Cardiac muscle cell (in vitro differentiated cells and primary cell): ENCODE measurements around the gene TNIK. TPM values are rescaled to one million over a fixed set of nuclear protein-coding genes. Genes with fewer than 3 reads are reported as not detected.

ENCODE experiments used
- DNase-seq, 2 donors: peaks; one replicate each; pipeline versions ENCODE4 v3.0.0 to v3.0.0-alpha.2; 2010 to 2017; ENCODE audit warnings: low read depth in 1 of 2, low spot score in 1 of 2
- H3K27ac ChIP-seq: fragments of 200-600 bp; sonication (generic); 2 replicates; pipeline ENCODE4 v1.5.1; 2016
- H3K27me3 ChIP-seq: fragments of 200-600 bp; sonication (generic); 2 replicates; pipeline ENCODE4 v1.6.0; 2016; ENCODE audit warnings: control low read depth
- H3K36me3 ChIP-seq: fragments of 200-600 bp; sonication (generic); 2 replicates; pipeline ENCODE4 v1.5.1; 2016; ENCODE audit warnings: control low read depth
- H3K4me1 ChIP-seq: fragments of 200-600 bp; sonication (generic); 2 replicates; pipeline ENCODE4 v1.8.1; 2017; ENCODE audit warnings: low read depth, mild to moderate bottlenecking, mixed run types
- H3K4me3 ChIP-seq: fragments of 200-600 bp; sonication (generic); 2 replicates; pipeline ENCODE4 v1.5.1; 2016; ENCODE audit warnings: mild to moderate bottlenecking
- H3K9me3 ChIP-seq: fragments of 200-600 bp; sonication (generic); 2 replicates; pipeline ENCODE4 v1.5.1; 2017; ENCODE audit warnings: low read depth, mild to moderate bottlenecking, control low read depth
- polyA plus RNA-seq: library from polyadenylated mRNA; unstranded; fragments of >200 nt; fragmentation: Nextera tagmentation; extraction: Ambion mirVana; gene quantifications from 2 replicates; pipeline ENCODE4 v1.2.1, GENCODE V29; 2016
- total RNA-seq: library from RNA; depleted of rRNA; stranded (reverse); fragments of >200 nt; gene quantifications from 2 replicates; pipeline ENCODE4 v1.2.3, GENCODE V29; 2016
- TF ChIP-seq, protein P1 (sequence below): IDR thresholded peaks from 2 replicates; pipeline ENCODE4 v1.5.1; 2012; ENCODE audit warnings: low read depth, mild to moderate bottlenecking, low read length

TNIK gene
- total and polyA plus RNA-seq, 2 experiments from 2014 or later, result 32.8 to 55.1 TPM

DNA sequence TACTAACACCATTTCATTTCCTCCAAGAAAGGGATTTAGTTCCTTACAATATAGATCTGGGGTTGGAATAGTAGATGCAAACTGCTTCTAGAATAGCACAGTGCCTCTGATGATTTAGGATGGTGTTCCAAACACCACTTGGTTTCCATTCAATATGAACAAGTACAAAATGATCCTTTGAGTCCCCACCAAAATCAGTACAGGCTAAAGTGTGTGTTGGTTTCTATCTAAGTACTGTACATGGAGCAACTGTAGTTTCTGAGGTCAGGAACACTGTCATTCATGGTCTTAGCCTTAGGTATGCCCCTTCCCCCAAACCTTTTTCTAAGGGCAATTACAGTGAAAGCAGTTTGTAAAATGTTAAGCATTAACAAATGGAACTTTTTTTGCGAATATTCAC lies 162.3 kb downstream of the TNIK start:
- TF ChIP-seq, protein P1, sequence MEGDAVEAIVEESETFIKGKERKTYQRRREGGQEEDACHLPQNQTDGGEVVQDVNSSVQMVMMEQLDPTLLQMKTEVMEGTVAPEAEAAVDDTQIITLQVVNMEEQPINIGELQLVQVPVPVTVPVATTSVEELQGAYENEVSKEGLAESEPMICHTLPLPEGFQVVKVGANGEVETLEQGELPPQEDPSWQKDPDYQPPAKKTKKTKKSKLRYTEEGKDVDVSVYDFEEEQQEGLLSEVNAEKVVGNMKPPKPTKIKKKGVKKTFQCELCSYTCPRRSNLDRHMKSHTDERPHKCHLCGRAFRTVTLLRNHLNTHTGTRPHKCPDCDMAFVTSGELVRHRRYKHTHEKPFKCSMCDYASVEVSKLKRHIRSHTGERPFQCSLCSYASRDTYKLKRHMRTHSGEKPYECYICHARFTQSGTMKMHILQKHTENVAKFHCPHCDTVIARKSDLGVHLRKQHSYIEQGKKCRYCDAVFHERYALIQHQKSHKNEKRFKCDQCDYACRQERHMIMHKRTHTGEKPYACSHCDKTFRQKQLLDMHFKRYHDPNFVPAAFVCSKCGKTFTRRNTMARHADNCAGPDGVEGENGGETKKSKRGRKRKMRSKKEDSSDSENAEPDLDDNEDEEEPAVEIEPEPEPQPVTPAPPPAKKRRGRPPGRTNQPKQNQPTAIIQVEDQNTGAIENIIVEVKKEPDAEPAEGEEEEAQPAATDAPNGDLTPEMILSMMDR, result no peak
- Histone ChIP-seq H3K4me1 (peaks cover 38% of the 10 kb centered on the region), H3K4me3 (no peak overlapping the region), H3K27ac (no peak overlapping the region), H3K36me3 (no peaks in the 10 kb centered on the region), H3K9me3 (no peaks in the 10 kb centered on the region), H3K27me3 (no peaks in the 10 kb centered on the region)
- no peak for DNase-seq

DNA sequence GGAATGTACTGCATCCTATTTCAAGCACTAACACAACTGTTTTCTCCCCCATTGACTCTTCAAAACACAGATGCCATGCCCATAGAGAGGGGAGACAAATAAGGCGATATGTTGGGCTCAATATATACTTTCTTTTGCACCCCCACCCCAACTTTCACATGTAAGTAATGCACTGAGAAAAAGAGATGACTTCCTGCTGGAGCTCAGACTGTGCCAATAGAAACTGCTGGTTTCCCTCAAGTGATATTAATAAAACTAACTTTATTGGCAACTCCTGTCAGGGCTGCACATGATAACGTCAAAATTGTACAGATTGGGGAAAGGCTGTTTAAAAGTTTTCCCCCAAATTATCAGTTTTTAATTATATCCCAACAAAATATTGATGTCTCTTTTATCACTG lies 163.0 kb downstream of the TNIK start:
- peak in 1 of 2 donors; percentile 7 for DNase-seq
- H3K36me3 ChIP-seq, result no peaks in the 10 kb centered on the region
- TF ChIP-seq, protein P1, result no peak
- peaks cover 33% of the 10 kb centered on the region for H3K4me1 ChIP-seq
- peak overlapping the region; percentile 89 for H3K27ac ChIP-seq
- no peaks in the 10 kb centered on the region for H3K27me3 ChIP-seq
- H3K4me3 ChIP-seq, result no peak overlapping the region
- H3K9me3 ChIP-seq, result no peaks in the 10 kb centered on the region

DNA sequence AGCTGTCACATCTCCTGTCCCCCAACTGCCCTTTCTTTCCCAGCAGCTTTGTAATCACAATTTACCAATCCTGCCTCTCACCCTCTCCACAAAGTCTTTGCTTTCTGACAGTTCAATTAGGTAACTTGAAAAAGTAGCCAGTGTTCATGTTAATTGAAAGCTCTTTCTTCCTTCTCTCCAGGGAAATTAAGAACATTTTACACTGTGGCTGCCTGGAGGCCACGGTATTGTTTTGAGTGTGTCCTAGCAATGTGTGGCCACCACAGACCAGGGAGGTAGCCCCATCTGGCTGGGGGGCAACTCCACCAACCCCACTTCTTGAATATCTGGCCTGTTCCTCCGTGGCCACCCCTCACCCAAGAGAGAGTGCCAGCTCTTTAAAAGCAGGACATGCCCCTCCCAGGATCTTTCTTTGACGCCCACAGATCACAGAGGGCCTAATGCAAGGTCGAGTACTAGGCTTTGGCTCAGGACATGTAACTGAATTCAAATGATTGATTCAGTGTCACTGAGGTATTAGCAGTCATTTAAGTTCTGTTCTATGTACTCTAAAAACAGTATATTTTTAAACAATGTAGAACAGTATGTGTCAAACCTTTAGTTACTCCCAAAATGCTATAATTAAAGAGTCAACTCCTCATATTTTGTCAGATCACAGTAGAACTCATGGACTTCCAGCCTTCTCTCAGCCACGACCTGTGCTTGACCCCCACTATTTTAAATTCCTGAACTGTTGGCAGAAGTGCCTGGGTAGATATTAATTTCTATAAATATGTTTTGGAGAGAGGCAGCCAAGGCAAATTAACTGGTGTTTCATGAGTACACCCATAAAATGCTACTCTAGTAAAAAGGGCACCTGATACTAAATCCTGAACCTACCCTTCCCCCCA lies 164.5 kb downstream of the TNIK start:
- Histone ChIP-seq H3K4me3 (no peak overlapping the region), H3K4me1 (peaks cover 25% of the 10 kb centered on the region), H3K36me3 (no peaks in the 10 kb centered on the region), H3K27ac (peak overlapping the region; percentile 89), H3K9me3 (no peaks in the 10 kb centered on the region), H3K27me3 (no peaks in the 10 kb centered on the region)
- TF ChIP-seq, protein P1, result no peak
- DNase-seq, result peak; percentile 24 to 29

DNA sequence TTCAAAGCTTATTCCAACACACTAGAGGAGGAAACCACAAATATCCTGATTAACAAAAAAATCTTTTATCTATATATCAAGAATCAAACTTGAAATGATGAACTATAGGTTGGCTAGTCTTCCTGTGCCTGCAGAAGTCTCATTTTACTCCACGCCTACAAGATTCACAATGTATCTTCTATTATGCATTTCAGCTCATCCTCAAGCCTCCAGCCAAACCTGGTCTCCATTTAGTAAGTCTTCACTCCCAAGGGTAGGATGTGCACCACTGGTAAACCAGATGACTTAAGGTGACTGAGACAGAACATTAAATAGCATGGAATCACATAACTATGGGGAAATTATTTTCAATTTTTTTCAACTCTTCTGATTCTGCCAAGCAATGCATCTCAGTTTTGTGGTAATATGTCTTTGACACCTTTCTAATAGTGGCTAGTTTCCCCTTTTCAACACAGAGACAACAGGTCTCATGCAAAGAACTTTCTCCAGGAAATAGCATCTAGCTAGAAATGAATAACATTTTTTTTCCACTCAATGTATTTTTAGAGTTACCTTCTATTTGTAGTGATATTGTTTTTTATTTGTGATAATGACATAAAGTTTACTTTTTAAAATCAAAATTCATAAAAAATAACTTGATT lies 166.9 kb downstream of the TNIK start:
- no peak for DNase-seq
- no peaks in the 10 kb centered on the region for H3K9me3 ChIP-seq
- H3K27me3 ChIP-seq, result no peaks in the 10 kb centered on the region
- peaks cover 31% of the 10 kb centered on the region for H3K4me1 ChIP-seq
- TF ChIP-seq, protein P1, result no peak
- H3K4me3 ChIP-seq, result no peak overlapping the region
- H3K36me3 ChIP-seq, result no peaks in the 10 kb centered on the region
- H3K27ac ChIP-seq, result no peak overlapping the region

DNA sequence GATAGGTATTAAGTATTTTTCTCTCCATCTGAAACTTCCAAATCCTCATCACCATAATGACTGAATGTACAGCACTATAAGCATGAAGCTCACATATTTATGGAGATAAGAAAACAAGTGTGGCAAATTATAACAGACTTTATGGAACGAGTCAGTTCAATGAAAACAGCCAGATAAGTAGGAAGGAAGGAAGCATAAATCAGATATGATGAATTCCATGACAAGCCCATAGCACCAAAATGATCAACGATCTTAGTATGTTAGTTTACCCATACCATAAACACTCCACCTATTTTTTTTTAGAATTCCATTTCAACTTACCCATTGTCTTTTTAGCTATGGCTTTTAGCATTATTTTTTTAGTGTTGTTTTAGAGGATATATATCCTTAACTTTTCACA lies 169.5 kb downstream of the TNIK start:
- no peak for DNase-seq
- no peaks in the 10 kb centered on the region for H3K27me3 ChIP-seq
- TF ChIP-seq, protein P1, result no peak
- H3K4me3 ChIP-seq, result no peak overlapping the region
- H3K9me3 ChIP-seq, result no peaks in the 10 kb centered on the region
- no peaks in the 10 kb centered on the region for H3K36me3 ChIP-seq
- H3K27ac ChIP-seq, result no peak overlapping the region
- H3K4me1 ChIP-seq, result peaks cover 14% of the 10 kb centered on the region
